ENCODE data around the gene THRB.

- no peak for TF ChIP-seq CTCF (IDR thresholded peaks at IDR 0.05)
- no peak for TF ChIP-seq POLR2AphosphoS5 (IDR thresholded peaks at IDR 0.05)
- TF ChIP-seq POLR2A (IDR thresholded peaks at IDR 0.05): no peak
Observed at GRCh38 chr3:24235121-24235520, 259.5 kb downstream of the THRB start.

Measured in upper lobe of left lung (tissue), 4 donors.